ENCODE data around the gene ACBD3. TPM values are rescaled to one million over a fixed set of nuclear protein-coding genes. Genes with fewer than 3 reads are reported as not detected.
A peak's percentile ranks its signal among the peaks of the same experiment; 100 is the strongest.

Gene ACBD3
- total RNA-seq, 1 experiment from 2014 or later = 25.2 TPM

DNA sequence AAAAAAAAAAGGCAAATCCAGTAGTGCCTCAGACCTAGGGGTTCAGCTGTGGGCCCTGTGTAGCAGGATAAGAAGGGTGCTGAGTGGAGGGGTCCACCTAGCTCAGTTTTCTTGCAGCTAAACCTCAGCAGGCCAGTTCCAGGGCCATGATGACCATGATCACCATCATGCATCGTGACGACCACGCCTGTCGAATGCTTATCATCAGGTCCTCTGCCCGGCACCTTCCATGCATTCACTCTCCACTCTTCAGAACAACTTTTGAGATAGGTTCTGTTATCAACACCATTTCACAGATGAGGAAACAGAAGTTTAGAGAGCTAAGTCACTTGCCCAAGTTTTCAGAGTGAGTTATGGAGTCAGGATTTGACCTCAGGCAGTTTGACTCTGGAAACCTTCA, 54.9 kb downstream of the ACBD3 start:
- 0 out of 2 replicates have a peak, but pooled peaks cover 6% of the 10 kb centered on the region for H4K20me1 ChIP-seq (ENCODE audit: insufficient read depth, low read depth, low read length)
- no peak overlapping the region for H3K27ac ChIP-seq (ENCODE audit: low read length)
- H3K4me2 ChIP-seq (ENCODE audit: low read depth, low read length, poor library complexity, severe bottlenecking) = no peak overlapping the region
- no peaks in the 10 kb centered on the region for H3K9me2 ChIP-seq (replicated peaks; ENCODE audit: insufficient read depth, low read length)
- no peaks in the 10 kb centered on the region for H3K27me3 ChIP-seq (ENCODE audit: low read length)
- no peak overlapping the region for H3K4me3 ChIP-seq (ENCODE audit: low read length)
- H3K9me3 ChIP-seq (ENCODE audit: low read length) = no peaks in the 10 kb centered on the region
- no peaks in the 10 kb centered on the region for H3K36me3 ChIP-seq (ENCODE audit: insufficient read depth, low read length)
- DNase-seq = no peak
- H3K4me1 ChIP-seq (ENCODE audit: low read length) = peaks cover 34% of the 10 kb centered on the region
- no peak overlapping the region for H2AFZ ChIP-seq (ENCODE audit: low read length)
- H3K9ac ChIP-seq (ENCODE audit: low read length) = no peak overlapping the region
- H3K79me2 ChIP-seq (ENCODE audit: low read length) = no peaks in the 10 kb centered on the region

DNA sequence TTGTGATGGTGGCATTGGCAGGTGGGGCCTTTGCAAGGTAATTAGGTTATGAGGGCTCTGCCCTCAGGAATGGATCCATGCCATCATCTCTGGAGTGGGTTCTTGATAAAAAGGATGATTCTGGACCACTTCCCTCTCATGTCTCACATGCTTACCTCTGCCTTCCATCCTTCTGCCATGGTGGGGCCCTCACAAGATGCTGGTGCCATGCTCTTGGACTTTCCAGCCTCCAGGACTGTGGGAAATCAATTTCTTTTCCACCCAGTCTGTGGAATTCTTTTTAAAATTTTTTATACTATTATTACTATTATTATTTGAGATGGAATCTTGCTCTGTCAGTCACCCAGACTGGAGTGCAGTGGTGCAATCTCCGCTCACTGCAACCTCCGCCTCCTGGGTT, 57.3 kb downstream of the ACBD3 start:
- Histone ChIP-seq H3K9me3 (ENCODE audit: low read length) (no peaks in the 10 kb centered on the region), H3K36me3 (ENCODE audit: insufficient read depth, low read length) (no peaks in the 10 kb centered on the region), H3K4me2 (ENCODE audit: low read depth, low read length, poor library complexity, severe bottlenecking) (no peak overlapping the region), H2AFZ (ENCODE audit: low read length) (no peak overlapping the region), H3K27me3 (ENCODE audit: low read length) (no peaks in the 10 kb centered on the region), H3K79me2 (ENCODE audit: low read length) (no peaks in the 10 kb centered on the region), H3K9ac (ENCODE audit: low read length) (no peak overlapping the region), H3K4me3 (ENCODE audit: low read length) (no peak overlapping the region), H3K4me1 (ENCODE audit: low read length) (peaks cover 46% of the 10 kb centered on the region), H3K9me2 (replicated peaks; ENCODE audit: insufficient read depth, low read length) (no peaks in the 10 kb centered on the region), H3K27ac (ENCODE audit: low read length) (no peak overlapping the region), H4K20me1 (ENCODE audit: insufficient read depth, low read depth, low read length) (no peaks in the 10 kb centered on the region)
- DNase-seq = no peak

DNA sequence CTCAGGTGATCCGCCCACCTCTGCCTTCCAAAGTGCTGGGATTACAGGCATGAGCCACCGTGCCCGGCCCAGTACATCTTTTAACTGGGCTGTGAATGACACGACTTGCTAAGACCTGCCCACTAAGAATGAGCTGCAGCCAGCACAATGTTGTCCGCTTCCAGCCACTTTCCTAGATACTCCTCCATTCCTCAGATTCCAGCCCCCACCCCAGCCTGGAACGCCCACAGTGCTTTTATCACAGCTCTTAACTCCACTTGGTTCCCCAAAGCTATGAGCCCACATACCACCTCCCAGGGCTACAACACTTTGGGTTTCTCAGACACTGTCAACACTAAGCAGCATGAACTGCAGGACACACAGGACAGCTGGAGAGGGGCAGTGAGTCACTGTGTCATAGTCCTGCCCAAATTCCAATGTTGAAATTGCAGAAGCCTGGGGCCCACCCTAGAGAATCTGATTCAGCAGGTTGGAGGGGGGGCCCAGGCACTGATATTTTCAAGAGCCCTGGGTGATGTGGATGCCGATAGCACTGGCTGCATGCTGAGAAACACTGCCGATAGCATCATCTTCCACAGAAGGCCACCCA, 58.0 kb downstream of the ACBD3 start:
- Histone ChIP-seq H3K9me3 (ENCODE audit: low read length) (no peaks in the 10 kb centered on the region), H3K27me3 (ENCODE audit: low read length) (no peaks in the 10 kb centered on the region), H3K79me2 (ENCODE audit: low read length) (no peaks in the 10 kb centered on the region), H3K9ac (ENCODE audit: low read length) (no peak overlapping the region), H3K9me2 (replicated peaks; ENCODE audit: insufficient read depth, low read length) (no peaks in the 10 kb centered on the region), H3K4me2 (ENCODE audit: low read depth, low read length, poor library complexity, severe bottlenecking) (peak overlapping the region; percentile 88), H3K4me3 (ENCODE audit: low read length) (no peak overlapping the region), H4K20me1 (ENCODE audit: insufficient read depth, low read depth, low read length) (no peaks in the 10 kb centered on the region), H3K4me1 (ENCODE audit: low read length) (peaks cover 46% of the 10 kb centered on the region), H2AFZ (ENCODE audit: low read length) (no peak overlapping the region), H3K27ac (ENCODE audit: low read length) (no peak overlapping the region), H3K36me3 (ENCODE audit: insufficient read depth, low read length) (no peaks in the 10 kb centered on the region)
- no peak for DNase-seq

DNA sequence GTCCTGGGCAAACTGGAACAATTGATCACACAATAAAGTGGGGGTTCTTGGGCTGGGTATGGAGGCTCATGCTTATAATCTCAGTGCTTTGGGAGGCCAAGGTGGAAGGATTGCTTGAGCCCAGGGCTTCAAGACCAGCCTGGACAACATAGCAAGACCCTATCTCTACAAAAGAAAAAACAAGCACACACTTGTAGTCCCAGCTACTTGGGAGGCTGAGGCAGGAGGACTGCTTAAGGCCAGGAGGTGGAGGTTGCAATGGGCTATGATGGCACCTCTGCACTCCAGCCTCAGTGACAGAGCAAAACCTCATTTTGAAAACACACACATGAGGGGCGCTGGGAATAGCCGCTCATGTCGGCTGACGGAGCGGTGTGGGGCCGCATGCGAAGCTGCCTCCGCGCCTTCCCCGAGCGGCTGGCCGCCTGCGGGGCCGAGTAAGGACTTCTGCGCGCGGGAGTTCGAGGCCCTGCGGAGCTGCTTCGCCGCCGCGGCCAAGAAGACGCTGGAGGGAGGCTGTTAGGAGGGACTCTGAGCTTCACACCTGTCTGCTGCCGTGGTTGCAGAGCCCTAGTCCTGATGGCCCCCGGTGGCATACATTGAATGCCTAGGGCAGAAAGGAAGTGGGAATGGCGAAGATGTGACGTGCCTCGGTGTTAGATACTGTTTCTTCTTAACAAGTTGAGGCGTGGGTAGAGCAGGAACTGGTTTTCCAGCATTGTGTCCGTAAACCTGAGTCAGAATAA, 59.5 kb downstream of the ACBD3 start:
- Histone ChIP-seq H3K9me3 (ENCODE audit: low read length) (no peaks in the 10 kb centered on the region), H3K4me2 (ENCODE audit: low read depth, low read length, poor library complexity, severe bottlenecking) (peak overlapping the region; percentile 88), H4K20me1 (ENCODE audit: insufficient read depth, low read depth, low read length) (no peaks in the 10 kb centered on the region), H2AFZ (ENCODE audit: low read length) (no peak overlapping the region), H3K27me3 (ENCODE audit: low read length) (no peaks in the 10 kb centered on the region), H3K4me1 (ENCODE audit: low read length) (peaks cover 46% of the 10 kb centered on the region), H3K9me2 (replicated peaks; ENCODE audit: insufficient read depth, low read length) (no peaks in the 10 kb centered on the region), H3K4me3 (ENCODE audit: low read length) (peak overlapping the region; percentile 59; the same call in 1 of the 2 replicates), H3K79me2 (ENCODE audit: low read length) (no peaks in the 10 kb centered on the region), H3K36me3 (ENCODE audit: insufficient read depth, low read length) (no peaks in the 10 kb centered on the region), H3K27ac (ENCODE audit: low read length) (no peak overlapping the region), H3K9ac (ENCODE audit: low read length) (peak overlapping the region; percentile 56; the same call in 1 of the 2 replicates)
- no peak for DNase-seq

DNA sequence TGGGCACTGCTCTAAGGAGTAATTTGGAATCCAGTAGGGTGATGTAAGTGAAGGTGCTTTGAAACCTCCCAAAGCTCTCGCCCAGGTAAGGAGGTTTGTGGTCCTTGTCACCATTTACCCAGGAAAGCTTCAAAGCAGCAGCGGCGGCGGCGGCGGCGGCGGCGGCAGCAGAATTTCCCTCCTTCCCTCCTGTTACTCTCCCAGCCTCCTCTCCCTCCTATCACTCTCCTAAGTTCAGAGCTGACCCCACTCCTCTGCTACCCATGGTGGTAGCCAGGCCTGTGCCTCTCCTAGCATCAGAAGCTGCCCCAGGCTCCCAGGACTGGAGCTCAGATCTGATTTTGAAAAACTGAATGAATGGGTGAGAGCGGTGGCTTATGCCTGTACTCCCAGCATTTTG, 60.7 kb downstream of the ACBD3 start:
- peaks cover 51% of the 10 kb centered on the region for H3K4me1 ChIP-seq (ENCODE audit: low read length)

DNA sequence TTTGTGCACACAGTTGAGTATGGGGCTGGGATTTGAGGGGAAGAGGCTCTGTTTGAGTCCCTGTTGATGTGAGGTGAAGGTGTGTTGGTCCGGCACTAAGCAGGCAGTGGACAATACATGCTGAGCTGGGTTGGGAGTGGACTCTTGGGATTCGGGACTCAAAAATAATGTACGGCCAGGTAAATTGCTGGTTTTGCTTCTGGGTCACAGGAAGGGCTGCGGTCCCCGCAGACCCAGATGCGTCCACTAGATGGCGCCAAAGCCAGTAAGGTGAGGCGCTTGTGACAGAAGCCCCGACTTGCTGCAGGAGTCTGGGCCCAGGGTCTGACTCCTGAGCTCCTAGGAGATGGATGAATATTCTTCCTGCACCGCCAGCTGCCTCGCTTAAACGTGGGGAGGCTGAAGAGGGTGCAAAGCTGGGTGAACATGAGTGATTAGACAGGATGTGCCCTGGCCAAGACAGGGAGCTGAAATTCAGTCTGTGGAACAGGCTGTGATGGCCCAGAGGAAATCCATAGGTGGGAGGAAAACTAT, 61.4 kb downstream of the ACBD3 start:
- Histone ChIP-seq H3K27ac (ENCODE audit: low read length) (no peak overlapping the region), H3K9ac (ENCODE audit: low read length) (0 out of 2 replicates have a peak overlapping the region, but pooled peaks have one; percentile 20), H3K36me3 (ENCODE audit: insufficient read depth, low read length) (no peaks in the 10 kb centered on the region), H3K4me2 (ENCODE audit: low read depth, low read length, poor library complexity, severe bottlenecking) (peak overlapping the region; percentile 34), H3K4me3 (ENCODE audit: low read length) (no peak overlapping the region), H3K27me3 (ENCODE audit: low read length) (no peaks in the 10 kb centered on the region), H3K79me2 (ENCODE audit: low read length) (no peaks in the 10 kb centered on the region), H2AFZ (ENCODE audit: low read length) (no peak overlapping the region), H3K9me3 (ENCODE audit: low read length) (no peaks in the 10 kb centered on the region), H4K20me1 (ENCODE audit: insufficient read depth, low read depth, low read length) (no peaks in the 10 kb centered on the region), H3K4me1 (ENCODE audit: low read length) (peaks cover 52% of the 10 kb centered on the region), H3K9me2 (replicated peaks; ENCODE audit: insufficient read depth, low read length) (no peaks in the 10 kb centered on the region)
- DNase-seq = peak; percentile 95

More for the DNA sequence above, 60.7 kb downstream of the ACBD3 start:
- Histone ChIP-seq H3K4me3 (ENCODE audit: low read length) (no peak overlapping the region), H3K9ac (ENCODE audit: low read length) (no peak overlapping the region), H3K4me2 (ENCODE audit: low read depth, low read length, poor library complexity, severe bottlenecking) (no peak overlapping the region), H3K36me3 (ENCODE audit: insufficient read depth, low read length) (no peaks in the 10 kb centered on the region), H3K79me2 (ENCODE audit: low read length) (no peaks in the 10 kb centered on the region), H2AFZ (ENCODE audit: low read length) (no peak overlapping the region), H4K20me1 (ENCODE audit: insufficient read depth, low read depth, low read length) (no peaks in the 10 kb centered on the region), H3K9me3 (ENCODE audit: low read length) (no peaks in the 10 kb centered on the region), H3K9me2 (replicated peaks; ENCODE audit: insufficient read depth, low read length) (no peaks in the 10 kb centered on the region), H3K27ac (ENCODE audit: low read length) (no peak overlapping the region), H3K27me3 (ENCODE audit: low read length) (no peaks in the 10 kb centered on the region)
- DNase-seq = no peak

DNA sequence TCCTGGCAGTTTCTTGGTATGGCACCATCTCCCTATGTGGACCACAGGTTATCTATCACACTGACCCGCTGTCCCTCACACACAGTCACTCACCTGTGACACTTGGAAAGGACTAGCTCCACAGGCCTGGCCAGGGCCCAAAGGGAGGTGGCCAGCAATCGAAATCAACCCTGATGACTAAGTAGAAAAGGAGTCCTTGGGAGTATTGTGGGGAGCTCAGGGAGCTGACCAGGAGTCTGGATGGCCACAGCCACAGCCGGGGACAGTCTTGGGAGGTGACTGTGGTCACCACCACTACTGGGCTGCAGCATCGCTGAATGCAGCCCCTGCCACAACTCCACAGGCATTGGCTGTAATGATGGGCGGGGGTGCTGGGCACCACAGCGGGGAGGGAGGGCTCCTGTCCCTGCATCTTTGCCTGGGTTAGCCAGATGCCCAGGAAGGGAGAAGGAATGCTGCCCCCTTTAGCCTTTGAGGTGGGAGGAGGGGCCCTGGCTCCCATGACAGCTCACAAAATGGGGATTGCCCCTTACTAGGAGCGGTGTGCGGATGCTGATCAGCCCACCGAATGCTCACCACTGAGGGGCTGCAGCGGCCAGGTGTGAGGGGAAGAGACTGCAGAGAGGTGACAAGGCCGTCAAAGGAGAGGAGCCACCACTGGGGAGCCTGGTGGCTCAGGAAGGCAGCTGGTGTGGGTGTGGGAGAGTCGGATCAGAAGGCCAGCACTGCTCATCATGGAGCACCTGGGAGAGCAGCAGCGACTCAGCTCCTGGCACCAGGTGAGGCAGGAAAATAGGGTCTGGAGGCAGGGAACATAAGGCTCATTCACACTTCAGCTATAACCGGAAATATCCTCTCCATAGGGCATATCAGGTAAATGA, 62.7 kb downstream of the ACBD3 start:
- H2AFZ ChIP-seq (ENCODE audit: low read length) = no peak overlapping the region
- H3K4me1 ChIP-seq (ENCODE audit: low read length) = peaks cover 52% of the 10 kb centered on the region
- H3K79me2 ChIP-seq (ENCODE audit: low read length) = no peaks in the 10 kb centered on the region
- no peak overlapping the region for H3K4me3 ChIP-seq (ENCODE audit: low read length)
- no peaks in the 10 kb centered on the region for H3K9me3 ChIP-seq (ENCODE audit: low read length)
- no peak for DNase-seq
- no peaks in the 10 kb centered on the region for H3K36me3 ChIP-seq (ENCODE audit: insufficient read depth, low read length)
- H3K27me3 ChIP-seq (ENCODE audit: low read length) = no peaks in the 10 kb centered on the region
- H3K9me2 ChIP-seq (replicated peaks; ENCODE audit: insufficient read depth, low read length) = no peaks in the 10 kb centered on the region
- no peak overlapping the region for H3K27ac ChIP-seq (ENCODE audit: low read length)
- H3K9ac ChIP-seq (ENCODE audit: low read length) = no peak overlapping the region
- no peaks in the 10 kb centered on the region for H4K20me1 ChIP-seq (ENCODE audit: insufficient read depth, low read depth, low read length)
- H3K4me2 ChIP-seq (ENCODE audit: low read depth, low read length, poor library complexity, severe bottlenecking) = peak overlapping the region; percentile 95

DNA sequence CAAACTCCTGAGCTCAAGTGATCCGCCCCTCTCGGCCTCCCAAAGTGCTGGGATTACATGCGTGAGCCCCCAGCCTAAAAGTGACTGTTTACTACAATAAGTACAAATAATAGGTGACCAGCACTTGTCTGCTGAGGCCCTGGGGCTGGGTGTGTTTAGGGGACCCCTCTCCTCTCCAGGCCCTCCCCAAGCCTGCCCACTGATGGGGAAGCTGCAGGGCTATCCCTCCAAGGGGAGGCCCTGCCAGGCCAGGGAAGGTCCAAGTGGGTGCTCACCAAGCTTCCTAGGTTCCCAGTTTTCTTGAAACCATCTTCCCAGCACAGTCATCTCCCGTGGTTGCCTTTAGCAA, 63.4 kb downstream of the ACBD3 start:
- Histone ChIP-seq H3K27ac (ENCODE audit: low read length) (no peak overlapping the region), H3K9ac (ENCODE audit: low read length) (no peak overlapping the region), H3K27me3 (ENCODE audit: low read length) (no peaks in the 10 kb centered on the region), H3K4me3 (ENCODE audit: low read length) (peak overlapping the region; percentile 75; the same call in 1 of the 2 replicates), H3K4me1 (ENCODE audit: low read length) (peaks cover 47% of the 10 kb centered on the region), H2AFZ (ENCODE audit: low read length) (0 out of 2 replicates have a peak overlapping the region, but pooled peaks have one; percentile 82), H3K79me2 (ENCODE audit: low read length) (no peaks in the 10 kb centered on the region), H3K4me2 (ENCODE audit: low read depth, low read length, poor library complexity, severe bottlenecking) (peak overlapping the region; percentile 95), H3K9me2 (replicated peaks; ENCODE audit: insufficient read depth, low read length) (no peaks in the 10 kb centered on the region), H4K20me1 (ENCODE audit: insufficient read depth, low read depth, low read length) (no peaks in the 10 kb centered on the region), H3K9me3 (ENCODE audit: low read length) (no peaks in the 10 kb centered on the region), H3K36me3 (ENCODE audit: insufficient read depth, low read length) (no peaks in the 10 kb centered on the region)
- no peak for DNase-seq

Data from Karpas-422 (cell line).